Activated CD8-positive, alpha-beta T cell treated with anti-CD3 and anti-CD28 coated beads for 36 hours (primary cell): Measurements from ENCODE around the gene KDM6A. TPM values are rescaled to one million over a fixed set of nuclear protein-coding genes. Genes with fewer than 3 reads are reported as not detected.

ENCODE experiments used
- ATAC-seq: fragments of 200-7000 bp; cut with Tn5 transposase; one replicate; pipeline ENCODE4 v1.10.0; 2021; ENCODE audit warnings: mild to moderate bottlenecking, moderate library complexity
- CTCF ChIA-PET: fragments of 350-600 bp; sonication (Branson Sonifier 250); formaldehyde crosslinking; loops from one replicate; lab custom pipeline; 2021; ENCODE audit warnings: antibody characterized with exemption; lab: Charles Lee
- POLR2A ChIA-PET: fragments of 350-600 bp; sonication (Branson Sonifier 250); formaldehyde crosslinking; loops from one replicate; lab custom pipeline; 2021; ENCODE audit warnings: antibody characterized with exemption; lab: Charles Lee
- DNase-seq: peaks from one replicate; pipeline ENCODE4 v3.0.0-alpha.2; 2020
- H3K27ac Mint-ChIP-seq: one replicate; pipeline ENCODE4 v1.8.0; 2021; ENCODE audit warnings: mild to moderate bottlenecking, mixed read lengths
- H3K27me3 Mint-ChIP-seq: one replicate; pipeline ENCODE4 v1.8.0; 2021; ENCODE audit warnings: mixed read lengths
- H3K36me3 Mint-ChIP-seq: one replicate; pipeline ENCODE4 v1.8.0; 2021; ENCODE audit warnings: low read depth, mixed read lengths
- H3K4me1 Mint-ChIP-seq: one replicate; pipeline ENCODE4 v1.8.0; 2021; ENCODE audit warnings: low read depth, mixed read lengths
- H3K4me3 Mint-ChIP-seq: one replicate; pipeline ENCODE4 v1.8.0; 2021; ENCODE audit warnings: mild to moderate bottlenecking, moderate library complexity, mixed read lengths
- H3K9me3 Mint-ChIP-seq: one replicate; pipeline ENCODE4 v1.8.0; 2021; ENCODE audit warnings: mixed read lengths
- CTCF ChIP-seq: fragments of 200-600 bp; IDR thresholded peaks from one replicate; pipeline ENCODE4 v1.8.0; 2022; ENCODE audit warnings: antibody characterized with exemption, mild to moderate bottlenecking
- intact Hi-C: fragments of 100-400 bp; cut with micrococcal nuclease; formaldehyde crosslinking; loops from one replicate; pipeline ENCODE4 v1.10.0; 2022
- total RNA-seq, 2 experiments: library from RNA; stranded (reverse); gene quantifications; one replicate each; pipeline ENCODE4 v1.2.3, GENCODE V29; 2021

Gene KDM6A
- total RNA-seq, 2 experiments from 2014 or later, result 18.9 to 21.1 TPM

- Mint-ChIP-seq H3K36me3 (peaks cover 12% of the 10 kb centered on the region), H3K4me3 (peak overlapping the region; percentile 95), H3K27ac (no peak overlapping the region), H3K27me3 (no peaks in the 10 kb centered on the region), H3K9me3 (no peaks in the 10 kb centered on the region), H3K4me1 (peaks cover 13% of the 10 kb centered on the region)
- intact Hi-C loops, result loop anchor here (10.0 kb wide), 1 partner anchor 49 kb away; no protein-coding TSS in a partner anchor
- no peak for DNase-seq
- POLR2A ChIA-PET, result interaction anchor here (0.6 to 1.3 kb wide), 2 partner anchors 10 to 15 kb away, joined by 3 to 5 read pairs; no protein-coding TSS in a partner anchor
- no peak for ATAC-seq
- CTCF ChIA-PET, result no interaction called here
- no peak for TF ChIP-seq CTCF
Observed at GRCh38 chrX:44876086-44876485, 3.1 kb downstream of the KDM6A start.

- H3K27ac Mint-ChIP-seq, result no peak overlapping the region
Observed at GRCh38 chrX:44876767-44877166, 3.8 kb downstream of the KDM6A start.

DNA sequence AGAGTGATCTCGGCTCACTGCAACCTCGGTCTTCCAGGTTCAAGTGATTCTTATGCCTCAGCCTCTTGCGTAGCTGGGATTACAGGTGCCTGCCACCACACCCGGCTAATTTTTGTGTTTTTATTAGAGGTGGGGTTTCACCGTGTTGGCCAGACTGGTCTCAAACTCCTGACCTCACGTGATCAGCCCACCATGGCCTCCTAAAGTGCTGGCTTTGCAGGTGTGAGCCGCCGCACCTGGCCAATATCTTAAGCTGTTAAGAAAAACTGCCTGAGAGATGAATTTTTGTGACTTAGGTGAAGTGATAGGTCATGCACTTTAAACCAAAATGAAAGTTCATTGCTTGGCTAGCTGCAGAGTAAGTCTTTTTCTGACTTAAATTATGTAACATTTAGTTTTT lies 5.8 kb downstream of the KDM6A start:
- no peak overlapping the region for H3K4me3 Mint-ChIP-seq
- no peak for ATAC-seq
- ChIA-PET CTCF (no interaction called here), POLR2A (no interaction called here)
- H3K27ac Mint-ChIP-seq, result no peak overlapping the region
- no peaks in the 10 kb centered on the region for H3K27me3 Mint-ChIP-seq
- H3K36me3 Mint-ChIP-seq, result peaks cover 12% of the 10 kb centered on the region
- peaks cover 18% of the 10 kb centered on the region for H3K4me1 Mint-ChIP-seq
- no peaks in the 10 kb centered on the region for H3K9me3 Mint-ChIP-seq
- no peak for DNase-seq
- no peak for TF ChIP-seq CTCF
- intact Hi-C loops, result loop anchor here (10.0 kb wide), 1 partner anchor 46 kb away; no protein-coding TSS in a partner anchor

More at GRCh38 chrX:44876767-44877166, 3.8 kb downstream of the KDM6A start:
- intact Hi-C loops, result loop anchor here (10.0 kb wide), 1 partner anchor 48 kb away; no protein-coding TSS in a partner anchor
- Mint-ChIP-seq H3K4me3 (no peak overlapping the region), H3K27me3 (no peaks in the 10 kb centered on the region), H3K4me1 (peaks cover 10% of the 10 kb centered on the region), H3K36me3 (peaks cover 12% of the 10 kb centered on the region), H3K9me3 (no peaks in the 10 kb centered on the region)
- ChIA-PET POLR2A (no interaction called here), CTCF (no interaction called here)
- ATAC-seq (no peak), DNase-seq (no peak)
- TF ChIP-seq CTCF, result no peak

DNA sequence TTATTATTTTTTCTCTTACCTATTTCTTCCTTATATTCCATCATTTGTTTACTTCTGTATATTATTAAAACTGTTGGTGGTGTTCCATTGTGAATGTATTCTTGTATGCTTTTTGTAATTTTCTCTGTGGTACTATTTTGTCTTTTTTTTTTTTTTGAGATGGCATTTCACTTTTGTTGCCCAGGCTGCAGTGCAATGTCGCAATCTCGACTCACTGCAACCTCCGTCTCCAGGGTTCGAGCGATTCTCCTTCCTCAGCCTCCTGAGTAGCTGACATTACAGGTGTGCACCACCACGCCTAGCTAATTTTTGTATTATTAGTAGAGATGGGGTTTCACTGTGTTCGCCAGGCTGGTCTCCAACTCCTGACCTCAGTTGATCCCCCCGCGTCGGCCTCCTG lies 8.6 kb downstream of the KDM6A start:
- intact Hi-C loops, result no loop called here
- TF ChIP-seq CTCF, result no peak
- peaks cover 27% of the 10 kb centered on the region for H3K4me1 Mint-ChIP-seq
- H3K4me3 Mint-ChIP-seq, result no peak overlapping the region
- ATAC-seq (no peak), DNase-seq (no peak)
- POLR2A ChIA-PET, result no interaction called here
- CTCF ChIA-PET, result no interaction called here
- no peaks in the 10 kb centered on the region for H3K27me3 Mint-ChIP-seq
- H3K36me3 Mint-ChIP-seq, result peaks cover 6% of the 10 kb centered on the region
- no peak overlapping the region for H3K27ac Mint-ChIP-seq
- no peaks in the 10 kb centered on the region for H3K9me3 Mint-ChIP-seq

GRCh38 chrX:44882635-44883034 lies 9.6 kb downstream of the KDM6A start:
- Mint-ChIP-seq H3K27ac (no peak overlapping the region), H3K4me3 (no peak overlapping the region), H3K36me3 (peaks cover 6% of the 10 kb centered on the region), H3K27me3 (no peaks in the 10 kb centered on the region), H3K4me1 (peaks cover 30% of the 10 kb centered on the region), H3K9me3 (no peaks in the 10 kb centered on the region)
- ATAC-seq (no peak), DNase-seq (no peak)
- ChIA-PET CTCF (interaction anchor here (1.2 kb wide), 1 partner anchor 187 kb away, joined by 3 read pairs; no protein-coding TSS in a partner anchor), POLR2A (no interaction called here)
- no peak for TF ChIP-seq CTCF
- intact Hi-C loops, result no loop called here
